HEK293 (cell line): ENCODE data around the gene EEF1A2.
A peak's percentile ranks its signal among the peaks of the same experiment; 100 is the strongest.

Experiments
- HOXC10 ChIP-seq: sonication (generic); formaldehyde crosslinking; IDR thresholded peaks from 2 replicates; pipeline ENCODE4 v1.8.1; 2023; ENCODE audit warnings: mild to moderate bottlenecking, missing genetic modification reagents
- KLF7 ChIP-seq: fragments of 450-650 bp; formaldehyde crosslinking; IDR thresholded peaks from 2 replicates; pipeline ENCODE4 v1.5.1; 2016; ENCODE audit warnings: missing biosample characterization, missing genetic modification characterization, borderline replicate concordance
- KLF8 ChIP-seq: fragments of 450-650 bp; formaldehyde crosslinking; IDR thresholded peaks from 2 replicates; pipeline ENCODE4 v1.5.1; 2016; ENCODE audit warnings: missing biosample characterization, missing genetic modification characterization
- KLF9 ChIP-seq: fragments of 450-650 bp; formaldehyde crosslinking; IDR thresholded peaks from 2 replicates; pipeline ENCODE4 v1.5.1; 2016; ENCODE audit warnings: missing biosample characterization, missing genetic modification characterization, low read depth
- OSR2 ChIP-seq: fragments of 450-650 bp; formaldehyde crosslinking; IDR thresholded peaks from 2 replicates; pipeline ENCODE4 v1.5.1; 2016; ENCODE audit warnings: missing biosample characterization, missing genetic modification characterization
- ZBTB17 ChIP-seq: fragments of 450-650 bp; formaldehyde crosslinking; IDR thresholded peaks from 2 replicates; pipeline ENCODE4 v1.5.1; 2016; ENCODE audit warnings: missing biosample characterization, missing genetic modification characterization
- ZBTB20 ChIP-seq: fragments of 450-650 bp; formaldehyde crosslinking; IDR thresholded peaks from 2 replicates; pipeline ENCODE4 v1.5.1; 2016; ENCODE audit warnings: missing biosample characterization, missing genetic modification characterization
- ZNF132 ChIP-seq: fragments of 450-650 bp; formaldehyde crosslinking; IDR thresholded peaks from 2 replicates; pipeline ENCODE4 v1.5.1; 2017; ENCODE audit warnings: missing biosample characterization, missing genetic modification characterization, borderline replicate concordance
- ZNF175 ChIP-seq: fragments of 450-650 bp; formaldehyde crosslinking; IDR thresholded peaks from 2 replicates; pipeline ENCODE4 v1.5.1; 2016; ENCODE audit warnings: missing biosample characterization, missing genetic modification characterization
- ZNF23 ChIP-seq: fragments of 450-650 bp; formaldehyde crosslinking; IDR thresholded peaks from 2 replicates; pipeline ENCODE4 v1.5.1; 2016; ENCODE audit warnings: missing biosample characterization, missing genetic modification characterization, borderline replicate concordance
- ZNF548 ChIP-seq: fragments of 450-650 bp; formaldehyde crosslinking; IDR thresholded peaks from 2 replicates; pipeline ENCODE4 v1.5.1; 2016; ENCODE audit warnings: missing biosample characterization, missing genetic modification characterization
- ZNF629 ChIP-seq: fragments of 450-650 bp; formaldehyde crosslinking; IDR thresholded peaks from 2 replicates; pipeline ENCODE4 v1.5.1; 2017; ENCODE audit warnings: missing biosample characterization, missing genetic modification characterization
- ZNF76 ChIP-seq: fragments of 450-650 bp; formaldehyde crosslinking; IDR thresholded peaks from 2 replicates; pipeline ENCODE4; 2016; ENCODE audit warnings: low read depth, missing biosample characterization, missing genetic modification characterization, borderline replicate concordance
- TF ChIP-seq, protein P1 (sequence below): fragments of 450-650 bp; formaldehyde crosslinking; IDR thresholded peaks from 2 replicates; pipeline ENCODE4 v1.5.1; 2016; ENCODE audit warnings: missing biosample characterization, missing genetic modification characterization, borderline replicate concordance
- TF ChIP-seq, protein P2 (sequence below): fragments of 450-650 bp; formaldehyde crosslinking; IDR thresholded peaks from 2 replicates; pipeline ENCODE4 v1.5.1; 2016; ENCODE audit warnings: missing biosample characterization, missing genetic modification characterization

Gene EEF1A2

DNA sequence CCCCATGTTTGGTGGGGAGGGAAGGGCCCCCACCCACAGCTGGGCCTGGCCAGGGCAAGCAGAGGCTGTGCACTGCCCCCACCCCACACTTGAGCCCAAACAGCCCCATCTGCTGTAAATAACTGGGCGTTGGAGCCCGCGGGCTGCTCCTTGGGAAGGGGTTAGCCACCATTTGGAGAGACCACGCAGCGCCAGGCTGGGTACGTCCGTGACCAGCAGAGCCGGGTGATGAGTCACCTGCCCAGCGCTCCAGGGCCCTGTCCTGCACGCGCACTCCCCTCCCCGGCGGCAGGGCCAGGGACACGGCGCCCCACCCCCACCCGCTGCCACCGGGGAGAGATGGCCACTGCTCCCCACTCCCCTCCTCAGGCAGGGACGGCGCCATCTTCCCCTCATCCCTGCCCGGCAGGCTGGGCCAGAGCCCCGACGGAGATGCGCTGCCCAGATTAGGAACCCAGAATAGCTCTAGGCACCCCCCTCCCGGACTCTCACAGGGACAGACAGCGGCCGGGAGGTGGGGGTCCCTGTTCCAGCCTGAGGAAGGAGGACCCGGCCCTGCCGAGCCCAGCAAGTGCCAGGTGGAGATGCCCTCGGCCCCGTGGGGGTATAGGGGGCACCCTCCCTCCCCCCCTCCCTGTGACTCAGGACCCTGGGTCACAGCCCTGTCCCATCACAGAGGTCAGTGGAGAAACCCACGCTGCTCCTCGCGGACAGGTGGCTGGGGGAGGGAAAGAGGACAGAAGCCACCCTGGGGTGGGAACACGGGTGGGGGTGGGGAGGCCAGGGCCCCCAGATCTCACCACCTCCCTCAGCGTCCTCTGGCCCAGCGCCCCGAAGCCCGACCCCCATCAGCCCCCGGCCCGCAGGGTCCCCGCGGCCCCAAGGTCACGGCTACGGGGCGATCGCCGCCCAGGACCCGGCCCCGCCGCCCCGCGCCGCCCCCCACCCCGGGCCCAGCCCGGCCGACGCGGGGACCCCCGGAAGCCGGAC is 642 bp downstream of the EEF1A2 start (continued):
- TF ChIP-seq, protein P1, sequence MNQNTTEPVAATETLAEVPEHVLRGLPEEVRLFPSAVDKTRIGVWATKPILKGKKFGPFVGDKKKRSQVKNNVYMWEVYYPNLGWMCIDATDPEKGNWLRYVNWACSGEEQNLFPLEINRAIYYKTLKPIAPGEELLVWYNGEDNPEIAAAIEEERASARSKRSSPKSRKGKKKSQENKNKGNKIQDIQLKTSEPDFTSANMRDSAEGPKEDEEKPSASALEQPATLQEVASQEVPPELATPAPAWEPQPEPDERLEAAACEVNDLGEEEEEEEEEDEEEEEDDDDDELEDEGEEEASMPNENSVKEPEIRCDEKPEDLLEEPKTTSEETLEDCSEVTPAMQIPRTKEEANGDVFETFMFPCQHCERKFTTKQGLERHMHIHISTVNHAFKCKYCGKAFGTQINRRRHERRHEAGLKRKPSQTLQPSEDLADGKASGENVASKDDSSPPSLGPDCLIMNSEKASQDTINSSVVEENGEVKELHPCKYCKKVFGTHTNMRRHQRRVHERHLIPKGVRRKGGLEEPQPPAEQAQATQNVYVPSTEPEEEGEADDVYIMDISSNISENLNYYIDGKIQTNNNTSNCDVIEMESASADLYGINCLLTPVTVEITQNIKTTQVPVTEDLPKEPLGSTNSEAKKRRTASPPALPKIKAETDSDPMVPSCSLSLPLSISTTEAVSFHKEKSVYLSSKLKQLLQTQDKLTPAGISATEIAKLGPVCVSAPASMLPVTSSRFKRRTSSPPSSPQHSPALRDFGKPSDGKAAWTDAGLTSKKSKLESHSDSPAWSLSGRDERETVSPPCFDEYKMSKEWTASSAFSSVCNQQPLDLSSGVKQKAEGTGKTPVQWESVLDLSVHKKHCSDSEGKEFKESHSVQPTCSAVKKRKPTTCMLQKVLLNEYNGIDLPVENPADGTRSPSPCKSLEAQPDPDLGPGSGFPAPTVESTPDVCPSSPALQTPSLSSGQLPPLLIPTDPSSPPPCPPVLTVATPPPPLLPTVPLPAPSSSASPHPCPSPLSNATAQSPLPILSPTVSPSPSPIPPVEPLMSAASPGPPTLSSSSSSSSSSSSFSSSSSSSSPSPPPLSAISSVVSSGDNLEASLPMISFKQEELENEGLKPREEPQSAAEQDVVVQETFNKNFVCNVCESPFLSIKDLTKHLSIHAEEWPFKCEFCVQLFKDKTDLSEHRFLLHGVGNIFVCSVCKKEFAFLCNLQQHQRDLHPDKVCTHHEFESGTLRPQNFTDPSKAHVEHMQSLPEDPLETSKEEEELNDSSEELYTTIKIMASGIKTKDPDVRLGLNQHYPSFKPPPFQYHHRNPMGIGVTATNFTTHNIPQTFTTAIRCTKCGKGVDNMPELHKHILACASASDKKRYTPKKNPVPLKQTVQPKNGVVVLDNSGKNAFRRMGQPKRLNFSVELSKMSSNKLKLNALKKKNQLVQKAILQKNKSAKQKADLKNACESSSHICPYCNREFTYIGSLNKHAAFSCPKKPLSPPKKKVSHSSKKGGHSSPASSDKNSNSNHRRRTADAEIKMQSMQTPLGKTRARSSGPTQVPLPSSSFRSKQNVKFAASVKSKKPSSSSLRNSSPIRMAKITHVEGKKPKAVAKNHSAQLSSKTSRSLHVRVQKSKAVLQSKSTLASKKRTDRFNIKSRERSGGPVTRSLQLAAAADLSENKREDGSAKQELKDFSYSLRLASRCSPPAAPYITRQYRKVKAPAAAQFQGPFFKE (tag by site-specific recombination) = no peak
- TF ChIP-seq ZNF23 (no peak), HOXC10 (CRISPR knock-in tag) (no peak), KLF8 (peak; percentile 49; the same call in 1 of the 2 replicates), ZNF132 (no peak), ZBTB17 (tag by site-specific recombination) (peak; percentile 59), ZBTB20 (tag by site-specific recombination) (peak; percentile 82), OSR2 (peak; percentile 52; the same call in 1 of the 2 replicates), KLF9 (tag by site-specific recombination) (0 out of 2 replicates have a peak, but pooled peaks have one; percentile 32), ZNF548 (tag by site-specific recombination) (no peak), ZNF629 (tag by site-specific recombination) (peak; percentile 54; the same call in 1 of the 2 replicates), KLF7 (no peak), ZNF76 (tag by site-specific recombination) (peak; percentile 52; the same call in 1 of the 2 replicates), ZNF175 (tag by site-specific recombination) (no peak)
- TF ChIP-seq, protein P2, sequence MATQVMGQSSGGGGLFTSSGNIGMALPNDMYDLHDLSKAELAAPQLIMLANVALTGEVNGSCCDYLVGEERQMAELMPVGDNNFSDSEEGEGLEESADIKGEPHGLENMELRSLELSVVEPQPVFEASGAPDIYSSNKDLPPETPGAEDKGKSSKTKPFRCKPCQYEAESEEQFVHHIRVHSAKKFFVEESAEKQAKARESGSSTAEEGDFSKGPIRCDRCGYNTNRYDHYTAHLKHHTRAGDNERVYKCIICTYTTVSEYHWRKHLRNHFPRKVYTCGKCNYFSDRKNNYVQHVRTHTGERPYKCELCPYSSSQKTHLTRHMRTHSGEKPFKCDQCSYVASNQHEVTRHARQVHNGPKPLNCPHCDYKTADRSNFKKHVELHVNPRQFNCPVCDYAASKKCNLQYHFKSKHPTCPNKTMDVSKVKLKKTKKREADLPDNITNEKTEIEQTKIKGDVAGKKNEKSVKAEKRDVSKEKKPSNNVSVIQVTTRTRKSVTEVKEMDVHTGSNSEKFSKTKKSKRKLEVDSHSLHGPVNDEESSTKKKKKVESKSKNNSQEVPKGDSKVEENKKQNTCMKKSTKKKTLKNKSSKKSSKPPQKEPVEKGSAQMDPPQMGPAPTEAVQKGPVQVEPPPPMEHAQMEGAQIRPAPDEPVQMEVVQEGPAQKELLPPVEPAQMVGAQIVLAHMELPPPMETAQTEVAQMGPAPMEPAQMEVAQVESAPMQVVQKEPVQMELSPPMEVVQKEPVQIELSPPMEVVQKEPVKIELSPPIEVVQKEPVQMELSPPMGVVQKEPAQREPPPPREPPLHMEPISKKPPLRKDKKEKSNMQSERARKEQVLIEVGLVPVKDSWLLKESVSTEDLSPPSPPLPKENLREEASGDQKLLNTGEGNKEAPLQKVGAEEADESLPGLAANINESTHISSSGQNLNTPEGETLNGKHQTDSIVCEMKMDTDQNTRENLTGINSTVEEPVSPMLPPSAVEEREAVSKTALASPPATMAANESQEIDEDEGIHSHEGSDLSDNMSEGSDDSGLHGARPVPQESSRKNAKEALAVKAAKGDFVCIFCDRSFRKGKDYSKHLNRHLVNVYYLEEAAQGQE = 0 out of 2 replicates have a peak, but pooled peaks have one; percentile 8
